Neural progenitor cell (in vitro differentiated cells): ENCODE data around the gene PTPN22. TPM values are rescaled to one million over a fixed set of nuclear protein-coding genes. Genes with fewer than 3 reads are reported as not detected.

Source experiments
- DNase-seq: peaks from one replicate; pipeline ENCODE4 v3.0.0-alpha.2; 2016; ENCODE audit warnings: low spot score
- H2AFZ ChIP-seq: fragments of 200-600 bp; sonication (generic); replicated peaks from 2 replicates; pipeline ENCODE4 v1.6.1; 2016; ENCODE audit warnings: antibody characterized with exemption
- H3F3A ChIP-seq: fragments of 200-600 bp; sonication (generic); 2 replicates; pipeline ENCODE4 v1.6.1; 2016; ENCODE audit warnings: antibody characterized with exemption, low read depth
- H3K27ac ChIP-seq: fragments of 200-600 bp; sonication (generic); 2 replicates; pipeline ENCODE4 v1.5.1; 2016; ENCODE audit warnings: mild to moderate bottlenecking
- H3K27me3 ChIP-seq: fragments of 200-600 bp; sonication (generic); 2 replicates; pipeline ENCODE4 v1.6.1; 2016; ENCODE audit warnings: mild to moderate bottlenecking, moderate library complexity
- H3K36me3 ChIP-seq: fragments of 200-600 bp; sonication (generic); 2 replicates; pipeline ENCODE4 v1.5.1; 2016
- H3K4me1 ChIP-seq: fragments of 200-600 bp; sonication (generic); 2 replicates; pipeline ENCODE4 v1.6.1; 2016; ENCODE audit warnings: mixed run types
- H3K4me2 ChIP-seq: fragments of 200-600 bp; sonication (generic); 2 replicates; pipeline ENCODE4 v1.6.1; 2016
- H3K4me3 ChIP-seq: fragments of 200-600 bp; sonication (generic); 2 replicates; pipeline ENCODE4 v1.5.1; 2016
- H3K79me2 ChIP-seq: fragments of 200-600 bp; sonication (generic); 2 replicates; pipeline ENCODE4 v1.6.1; 2016; ENCODE audit warnings: low read depth
- H3K9ac ChIP-seq: fragments of 200-600 bp; sonication (generic); 2 replicates; pipeline ENCODE4 v1.6.1; 2016
- H3K9me3 ChIP-seq: fragments of 200-600 bp; sonication (generic); 2 replicates; pipeline ENCODE4 v1.5.1; 2016; ENCODE audit warnings: low read depth
- H4K20me1 ChIP-seq: fragments of 200-600 bp; sonication (generic); 2 replicates; pipeline ENCODE4 v1.6.1; 2016; ENCODE audit warnings: low read depth
- H3K27ac Mint-ChIP-seq: 3 replicates; pipeline ENCODE4 v1.8.0; 2021; ENCODE audit warnings: mixed read lengths
- H3K27me3 Mint-ChIP-seq: 2 replicates; pipeline ENCODE4 v1.8.0; 2022; ENCODE audit warnings: low read depth, mild to moderate bottlenecking, inconsistent platforms, moderate library complexity, mixed read lengths; ENCODE audit not compliant: insufficient read depth
- H3K36me3 Mint-ChIP-seq: 3 replicates; pipeline ENCODE4 v1.8.0; 2021; ENCODE audit warnings: mixed read lengths
- H3K4me1 Mint-ChIP-seq: 3 replicates; pipeline ENCODE4 v1.8.0; 2021; ENCODE audit warnings: mixed read lengths
- H3K4me3 Mint-ChIP-seq: 3 replicates; pipeline ENCODE4 v1.8.0; 2021; ENCODE audit warnings: mild to moderate bottlenecking, moderate library complexity, mixed read lengths
- H3K9me3 Mint-ChIP-seq: 3 replicates; pipeline ENCODE4 v1.8.0; 2020; ENCODE audit warnings: mixed read lengths
- CTCF ChIP-seq: fragments of 200-600 bp; sonication (generic); IDR thresholded peaks from 2 replicates; pipeline ENCODE4 v1.5.1; 2017; ENCODE audit warnings: antibody characterized with exemption, mild to moderate bottlenecking
- EZH2 ChIP-seq: fragments of 200-600 bp; sonication (generic); IDR thresholded peaks from 2 replicates; pipeline ENCODE4 v1.6.1; 2017; ENCODE audit warnings: antibody characterized with exemption, mild to moderate bottlenecking, moderate library complexity
- EZH2phosphoT487 ChIP-seq: fragments of 200-600 bp; sonication (generic); IDR thresholded peaks from 2 replicates; pipeline ENCODE4 v1.6.1; 2017; ENCODE audit warnings: antibody characterized with exemption
- total RNA-seq: library from RNA; depleted of rRNA; stranded (reverse); fragments of >200 nt; gene quantifications from 2 replicates; pipeline ENCODE4 v1.2.3, GENCODE V29; 2015; ENCODE audit warnings: low replicate concordance

PTPN22 gene
- total RNA-seq, 1 donor from 2014 or later: not detected

- peak; percentile 68 for TF ChIP-seq CTCF
- TF ChIP-seq EZH2: no peak
- no peak for TF ChIP-seq EZH2phosphoT487
- Histone ChIP-seq H3K9me3 (no peaks in the 10 kb centered on the region), H3K79me2 (no peaks in the 10 kb centered on the region), H3K4me2 (no peak overlapping the region), H3K27me3 (no peaks in the 10 kb centered on the region), H3K4me1 (no peaks in the 10 kb centered on the region), H3K9ac (no peak overlapping the region), H4K20me1 (no peaks in the 10 kb centered on the region), H3K27ac (no peak overlapping the region), H2AFZ (no peak overlapping the region), H3F3A (no peaks in the 10 kb centered on the region), H3K4me3 (no peak overlapping the region), H3K36me3 (no peaks in the 10 kb centered on the region)
- Mint-ChIP-seq H3K4me1 (no peaks in the 10 kb centered on the region), H3K4me3 (no peak overlapping the region), H3K9me3 (peaks cover 3% of the 10 kb centered on the region), H3K27ac (no peak overlapping the region), H3K27me3 (no peaks in the 10 kb centered on the region), H3K36me3 (no peaks in the 10 kb centered on the region)
- DNase-seq: peak; percentile 42
These were observed 35.7 kb downstream of the PTPN22 start for GRCh38 chr1:113835686-113836290.

DNA sequence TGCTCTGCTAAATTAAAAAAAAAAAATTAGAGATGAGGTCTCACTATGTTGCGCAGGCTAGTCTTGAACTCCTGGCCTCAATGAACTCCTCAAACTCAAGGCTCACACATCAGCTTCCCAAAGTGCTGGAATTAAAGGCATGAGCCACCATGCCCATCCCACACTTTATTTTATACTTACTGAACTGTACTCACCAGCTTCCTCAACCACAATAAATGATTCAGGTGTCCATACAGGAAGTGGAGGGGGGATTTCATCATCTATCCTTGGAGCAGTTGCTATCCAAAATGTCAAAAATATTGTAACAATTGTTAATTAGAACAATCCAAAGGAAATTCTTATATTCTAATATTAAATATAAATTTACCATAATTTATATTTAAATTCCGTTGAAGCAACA is 36.8 kb downstream of the PTPN22 start:
- Mint-ChIP-seq H3K36me3 (no peaks in the 10 kb centered on the region), H3K9me3 (no peaks in the 10 kb centered on the region), H3K27ac (no peak overlapping the region), H3K27me3 (no peaks in the 10 kb centered on the region), H3K4me3 (no peak overlapping the region), H3K4me1 (no peaks in the 10 kb centered on the region)
- Histone ChIP-seq H3F3A (no peaks in the 10 kb centered on the region), H3K36me3 (no peaks in the 10 kb centered on the region), H3K4me1 (no peaks in the 10 kb centered on the region), H3K4me3 (no peak overlapping the region), H3K4me2 (no peak overlapping the region), H3K9me3 (no peaks in the 10 kb centered on the region), H3K79me2 (no peaks in the 10 kb centered on the region), H4K20me1 (no peaks in the 10 kb centered on the region), H3K27me3 (no peaks in the 10 kb centered on the region), H3K27ac (no peak overlapping the region), H3K9ac (no peak overlapping the region), H2AFZ (no peak overlapping the region)
- no peak for TF ChIP-seq EZH2phosphoT487
- no peak for TF ChIP-seq EZH2
- no peak for TF ChIP-seq CTCF
- no peak for DNase-seq

DNA sequence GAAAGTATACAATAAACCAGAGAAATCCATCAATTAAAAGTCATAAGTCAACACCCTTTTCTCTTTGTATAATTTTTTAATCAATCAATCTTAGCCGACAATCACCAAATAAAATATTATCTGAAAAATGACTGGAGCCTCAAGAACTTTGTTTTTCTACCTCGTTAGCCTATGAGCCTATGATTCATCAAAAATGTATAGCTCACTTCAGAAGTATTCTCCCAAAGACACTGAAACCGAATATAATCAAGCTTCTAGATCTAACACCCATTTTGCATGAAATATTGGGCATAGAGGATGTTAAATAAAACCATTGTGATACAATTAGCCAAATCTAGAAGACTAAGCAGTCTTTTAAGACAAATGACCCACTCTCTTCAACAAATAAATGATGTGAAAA is 41.5 kb downstream of the PTPN22 start:
- Histone ChIP-seq H3K4me2 (no peak overlapping the region), H3K4me1 (no peaks in the 10 kb centered on the region)

More for the DNA sequence above, 41.5 kb downstream of the PTPN22 start:
- H3K27me3 ChIP-seq: no peaks in the 10 kb centered on the region
- no peak overlapping the region for H3K27ac ChIP-seq
- TF ChIP-seq CTCF: no peak
- H3K79me2 ChIP-seq: no peaks in the 10 kb centered on the region
- no peaks in the 10 kb centered on the region for H3K36me3 ChIP-seq
- no peaks in the 10 kb centered on the region for H3K36me3 Mint-ChIP-seq
- H3K4me3 Mint-ChIP-seq: no peak overlapping the region
- no peak overlapping the region for H3K4me3 ChIP-seq
- DNase-seq: no peak
- H2AFZ ChIP-seq: no peak overlapping the region
- no peak overlapping the region for H3K9ac ChIP-seq
- H3K27me3 Mint-ChIP-seq: peaks cover 2% of the 10 kb centered on the region
- no peaks in the 10 kb centered on the region for H3K4me1 Mint-ChIP-seq
- H4K20me1 ChIP-seq: no peaks in the 10 kb centered on the region
- no peaks in the 10 kb centered on the region for H3F3A ChIP-seq
- H3K9me3 ChIP-seq: no peaks in the 10 kb centered on the region
- H3K27ac Mint-ChIP-seq: no peak overlapping the region
- H3K9me3 Mint-ChIP-seq: no peaks in the 10 kb centered on the region
